Measurements from ENCODE around the gene HSP90B1. TPM values are rescaled to one million over a fixed set of nuclear protein-coding genes. Genes with fewer than 3 reads are reported as not detected.

The HSP90B1 gene
- total and polyA plus RNA-seq, 10 of the 15 experiments (the other 5 are each of a cell fraction or from before 2014, with no cell fraction given) = 254 to 968 (median 560) TPM

DNA sequence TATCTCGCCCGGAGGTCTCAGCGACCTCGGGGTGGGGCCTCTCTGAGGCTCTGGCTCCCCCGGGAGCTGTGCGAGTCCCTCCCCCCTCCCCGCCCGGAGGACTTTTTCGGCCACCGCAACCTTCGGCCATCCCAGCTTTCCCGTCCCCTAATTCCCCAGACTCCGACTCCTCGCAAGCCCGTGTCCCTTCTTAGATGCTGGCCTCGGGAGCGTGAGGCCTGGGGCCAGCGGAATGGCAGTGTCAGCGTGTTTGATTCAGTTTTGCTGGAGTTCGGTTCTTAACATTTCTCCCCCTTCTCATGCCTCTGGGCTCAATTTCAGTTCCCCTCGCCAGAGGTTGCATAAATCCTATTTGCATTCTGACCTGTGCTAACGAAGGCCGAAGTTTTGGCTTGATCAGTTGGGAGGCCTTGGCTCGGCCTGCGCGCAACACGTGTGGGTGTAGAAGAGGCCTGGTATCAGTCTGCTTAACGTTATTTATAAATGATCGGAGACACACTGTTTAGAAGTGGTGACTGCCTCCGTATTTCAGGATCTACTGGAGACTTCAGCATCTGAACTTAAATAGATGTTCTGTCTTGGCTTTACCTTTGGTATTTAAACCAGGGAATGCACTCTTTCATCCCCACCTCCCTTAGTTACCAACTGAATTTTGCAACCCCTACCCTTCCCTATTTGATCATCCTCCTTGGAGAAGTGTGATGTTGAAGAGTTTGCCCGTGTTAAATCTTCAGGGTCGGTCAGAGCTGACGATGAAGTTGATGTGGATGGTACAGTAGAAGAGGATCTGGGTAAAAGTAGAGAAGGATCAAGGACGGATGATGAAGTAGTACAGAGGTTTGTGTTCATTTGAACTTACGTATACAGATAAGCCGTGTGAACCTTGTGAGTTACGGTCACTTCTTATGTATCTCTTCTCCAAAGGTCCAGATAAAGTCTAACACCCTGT, 851 bp downstream of the HSP90B1 start:
- Histone ChIP-seq H3K4me3 (peak overlapping the region; percentile 93), H3K36me3 (ENCODE audit: control insufficient read depth in 2 of 2, insufficient read depth in 2 of 2, low read length in 1 of 2) (peaks cover 6 to 30% of the 10 kb centered on the region in 2 experiments), H4K20me1 (ENCODE audit: control insufficient read depth, insufficient read depth) (peaks cover 3% of the 10 kb centered on the region; the same call in 1 of the 2 replicates), H2AFZ (ENCODE audit: control insufficient read depth, low read depth, low read length) (no peak overlapping the region), H3K9me3 (replicated peaks; ENCODE audit: control insufficient read depth, insufficient read depth, low read length) (no peaks in the 10 kb centered on the region), H3K27me3 (replicated peaks in 1 of 2; ENCODE audit: control insufficient read depth in 2 of 2, insufficient read depth in 2 of 2, low read length in 1 of 2) (no peaks in the 10 kb centered on the region), H3K9ac (ENCODE audit: control insufficient read depth, insufficient read depth, low read length) (peak overlapping the region; percentile 96), H3K27ac (ENCODE audit: control insufficient read depth, insufficient read depth) (peak overlapping the region; percentile 95), H3K4me1 (ENCODE audit: control insufficient read depth, insufficient read depth, low read length) (peaks cover 21% of the 10 kb centered on the region), H3K79me2 (ENCODE audit: control insufficient read depth, insufficient read depth, low read length) (peaks cover 71% of the 10 kb centered on the region), H3K4me2 (ENCODE audit: control insufficient read depth, insufficient read depth) (peak overlapping the region; percentile 87)
- SMC1A ChIA-PET (ENCODE audit: uncharacterized antibody, unreplicated experiment) = interaction anchor here (3.5 to 9.4 kb wide), 2 partner anchors 35 to 50 kb away, joined by 15 to 125 read pairs; partner anchors contain the start of gene TDG
- FAIRE-seq (no peak), DNase-seq (ENCODE audit: low read depth, low spot score) (no peak), ATAC-seq (peak; percentile 4; the same call in 2 of the 3 replicates)
- under 1% methylated on average over 33 of the region's 37 CpGs for WGBS (ENCODE audit: insufficient coverage, insufficient replicate concordance, low lambda C conversion rate, missing lambda C conversion rate)
- intact Hi-C loops (cut with micrococcal nuclease; ENCODE audit: unreplicated experiment) = loop anchor here (2.0 kb wide), 2 partner anchors 22 to 34 kb away; partner anchors contain the start of gene TDG
- RAD21 ChIA-PET (ENCODE audit: unreplicated experiment) = interaction anchor here (1.2 to 2.1 kb wide), 4 partner anchors 32 to 358 kb away, joined by 5 to 11 read pairs (median 6); no protein-coding TSS in a partner anchor
- in situ Hi-C loops (cut with MboI) = no loop called here
- CTCF ChIA-PET = interaction anchor here (0.6 to 1.6 kb wide), 2 partner anchors 34 to 47 kb away, joined by 3 to 4 read pairs; partner anchors contain the start of gene TDG
- no TSS peak for BruUV-seq (replicated peaks)
- POLR2A ChIA-PET = interaction anchor here (1.0 to 1.7 kb wide), 4 partner anchors 9 to 205 kb away, joined by 3 to 10 read pairs (median 3); no protein-coding TSS in a partner anchor
- TF ChIP-seq MTA3 (IDR thresholded peaks at IDR 0.05; ENCODE audit: borderline replicate concordance, low read length) = peak; percentile 37; the same call in 1 of the 2 replicates
- TF ChIP-seq ZNF687 (IDR thresholded peaks at IDR 0.05) = peak; percentile 59
- peak in 1 of 2 experiments; percentile 36; a peak in 1 of 4 replicates for TF ChIP-seq EP300 (IDR thresholded peaks at IDR 0.05; ENCODE audit: borderline replicate concordance in 1 of 2, control insufficient read depth in 1 of 2, low read depth in 2 of 2, low read length in 2 of 2)
- TF ChIP-seq SUZ12 (IDR thresholded peaks at IDR 0.05; ENCODE audit: unreplicated experiment) = no peak
- TF ChIP-seq, protein P1, sequence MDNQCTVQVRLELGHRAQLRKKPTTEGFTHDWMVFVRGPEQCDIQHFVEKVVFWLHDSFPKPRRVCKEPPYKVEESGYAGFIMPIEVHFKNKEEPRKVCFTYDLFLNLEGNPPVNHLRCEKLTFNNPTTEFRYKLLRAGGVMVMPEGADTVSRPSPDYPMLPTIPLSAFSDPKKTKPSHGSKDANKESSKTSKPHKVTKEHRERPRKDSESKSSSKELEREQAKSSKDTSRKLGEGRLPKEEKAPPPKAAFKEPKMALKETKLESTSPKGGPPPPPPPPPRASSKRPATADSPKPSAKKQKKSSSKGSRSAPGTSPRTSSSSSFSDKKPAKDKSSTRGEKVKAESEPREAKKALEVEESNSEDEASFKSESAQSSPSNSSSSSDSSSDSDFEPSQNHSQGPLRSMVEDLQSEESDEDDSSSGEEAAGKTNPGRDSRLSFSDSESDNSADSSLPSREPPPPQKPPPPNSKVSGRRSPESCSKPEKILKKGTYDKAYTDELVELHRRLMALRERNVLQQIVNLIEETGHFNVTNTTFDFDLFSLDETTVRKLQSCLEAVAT (IDR thresholded peaks at IDR 0.05) = 0 out of 2 replicates have a peak, but pooled peaks have one; percentile 10
- TF ChIP-seq ZNF622 (IDR thresholded peaks at IDR 0.05) = no peak
- TF ChIP-seq MEF2A (IDR thresholded peaks at IDR 0.05; ENCODE audit: insufficient read depth, low read depth, low read length) = no peak
- TF ChIP-seq RUNX3 (IDR thresholded peaks at IDR 0.05; ENCODE audit: low read length) = 0 out of 2 replicates have a peak, but pooled peaks have one; percentile 2
- TF ChIP-seq HDAC2 (IDR thresholded peaks at IDR 0.05) = no peak
